Activated CD4-positive, alpha-beta memory T cell treated with anti-CD3 and anti-CD28 coated beads, Interleukin-2, amount 10 ng/mL, durations not matched to agents 7 days and 5 days (primary cell): ENCODE results near the gene AKR7A2. TPM values are rescaled to one million over a fixed set of nuclear protein-coding genes. Genes with fewer than 3 reads are reported as not detected.
"Not testable (repeated sequence)": the region's sequence is repeated elsewhere in the genome, so short reads cannot be mapped to it uniquely, and the experiment has no call there.

Experiments used
- CTCF ChIA-PET: fragments of 350-600 bp; sonication (Branson Sonifier 250); formaldehyde crosslinking; loops from one replicate; lab custom pipeline; 2021; ENCODE audit warnings: antibody characterized with exemption, inconsistent platforms; lab: Charles Lee
- POLR2A ChIA-PET: fragments of 350-600 bp; sonication (Branson Sonifier 250); formaldehyde crosslinking; loops from one replicate; lab custom pipeline; 2021; ENCODE audit warnings: antibody characterized with exemption; lab: Charles Lee
- DNase-seq: peaks from one replicate; pipeline ENCODE4 v3.0.0-alpha.2; 2020
- H3K27ac Mint-ChIP-seq: one replicate; pipeline ENCODE4 v1.8.0; 2021; ENCODE audit warnings: mild to moderate bottlenecking, mixed read lengths
- H3K27me3 Mint-ChIP-seq: one replicate; pipeline ENCODE4 v1.8.0; 2021; ENCODE audit warnings: mixed read lengths
- H3K36me3 Mint-ChIP-seq: one replicate; pipeline ENCODE4 v1.8.0; 2021; ENCODE audit warnings: low read depth, mixed read lengths
- H3K4me1 Mint-ChIP-seq: one replicate; pipeline ENCODE4 v1.8.0; 2021; ENCODE audit warnings: mixed read lengths
- H3K4me3 Mint-ChIP-seq: one replicate; pipeline ENCODE4 v1.8.0; 2021; ENCODE audit warnings: mild to moderate bottlenecking, mixed read lengths
- H3K9me3 Mint-ChIP-seq: one replicate; pipeline ENCODE4 v1.8.0; 2021; ENCODE audit warnings: mixed read lengths
- total RNA-seq, 2 experiments: library from RNA; stranded (reverse); gene quantifications; one replicate each; pipeline ENCODE4 v1.2.3, GENCODE V29; 2021

AKR7A2 gene
- total RNA-seq, 2 experiments from 2014 or later: 43.0 to 43.9 TPM

DNA sequence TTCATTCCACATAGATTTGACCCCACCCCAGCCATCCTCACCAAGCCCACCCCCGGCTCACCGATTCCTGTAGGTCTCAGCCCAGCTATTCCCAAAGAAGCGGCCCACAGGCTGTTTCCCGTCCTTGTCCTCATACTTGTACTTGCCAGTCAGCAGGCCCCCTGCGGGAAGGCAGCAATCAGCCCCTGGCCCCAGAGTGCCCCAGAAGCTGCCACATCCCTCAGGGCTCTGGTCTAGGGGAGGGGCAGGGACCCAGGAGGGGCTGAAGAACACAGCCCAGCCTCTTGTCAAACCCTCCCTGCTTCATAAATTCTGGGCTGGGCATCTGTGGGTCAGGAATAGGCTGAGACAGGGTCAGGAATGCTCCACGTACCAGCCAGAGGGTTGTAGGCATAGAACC lies 5.0 kb downstream of the AKR7A2 start:
- no peaks in the 10 kb centered on the region for H3K27me3 Mint-ChIP-seq
- H3K4me3 Mint-ChIP-seq: no peak overlapping the region
- ChIA-PET CTCF (no interaction called here), POLR2A (no interaction called here)
- H3K9me3 Mint-ChIP-seq: no peaks in the 10 kb centered on the region
- peaks cover 19% of the 10 kb centered on the region for H3K4me1 Mint-ChIP-seq
- H3K36me3 Mint-ChIP-seq: peaks cover 34% of the 10 kb centered on the region
- no peak overlapping the region for H3K27ac Mint-ChIP-seq
- DNase-seq: no peak

DNA sequence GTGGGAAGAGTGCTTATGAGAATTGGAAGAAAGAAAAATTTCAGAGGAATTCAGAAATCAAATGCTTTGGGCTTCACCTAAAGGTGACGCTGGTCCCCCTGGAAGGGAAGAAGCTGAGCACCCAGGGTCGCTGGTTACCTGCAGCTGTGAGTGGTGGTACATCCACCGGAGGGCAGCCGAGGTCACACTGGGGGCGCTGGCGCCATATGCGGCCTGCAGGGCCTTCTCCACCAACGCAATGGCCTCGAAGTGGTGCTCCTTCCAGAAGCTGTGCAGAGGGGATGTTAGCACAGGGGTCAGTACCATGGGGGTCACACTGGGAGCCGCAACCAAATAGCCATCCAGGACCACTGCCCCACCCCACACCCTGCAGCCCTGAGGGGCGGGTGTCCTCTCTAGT lies 6.1 kb downstream of the AKR7A2 start:
- no peak for DNase-seq
- no peaks in the 10 kb centered on the region for H3K9me3 Mint-ChIP-seq
- peaks cover 11% of the 10 kb centered on the region for H3K4me1 Mint-ChIP-seq
- ChIA-PET POLR2A (no interaction called here), CTCF (interaction anchor here (1.4 kb wide), 1 partner anchor 348 kb away, joined by 3 read pairs; no protein-coding TSS in a partner anchor)
- no peaks in the 10 kb centered on the region for H3K27me3 Mint-ChIP-seq
- H3K4me3 Mint-ChIP-seq: no peak overlapping the region
- H3K27ac Mint-ChIP-seq: no peak overlapping the region
- peaks cover 35% of the 10 kb centered on the region for H3K36me3 Mint-ChIP-seq

DNA sequence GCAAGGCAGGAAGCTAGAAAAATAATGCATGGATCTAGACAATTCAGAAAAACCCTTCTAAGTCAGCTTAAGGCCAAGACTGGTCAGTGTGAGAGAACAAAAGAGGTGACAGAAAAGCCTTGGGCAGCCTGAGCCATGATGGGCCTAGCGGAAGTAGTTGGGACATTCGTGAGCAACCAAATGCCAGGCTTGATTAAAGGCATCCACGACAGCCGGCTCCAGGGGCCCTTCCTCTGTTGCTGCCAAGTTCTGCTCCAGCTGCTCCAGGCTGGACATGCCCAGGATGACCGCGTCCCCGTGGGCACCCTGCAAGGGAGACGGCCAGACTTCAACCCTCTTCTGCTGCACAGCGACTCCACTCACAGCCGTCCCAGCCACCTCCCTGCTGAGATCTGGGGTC lies 7.9 kb downstream of the AKR7A2 start:
- H3K4me3 Mint-ChIP-seq, H3K27me3 Mint-ChIP-seq, H3K4me1 Mint-ChIP-seq, H3K27ac Mint-ChIP-seq, DNase-seq, CTCF ChIA-PET, H3K9me3 Mint-ChIP-seq: not testable (repeated sequence)
- POLR2A ChIA-PET: interaction anchor here (1.2 kb wide), 1 partner anchor 48 kb away, joined by 4 read pairs; no protein-coding TSS in a partner anchor
- H3K36me3 Mint-ChIP-seq: peaks cover 35% of the 10 kb centered on the region

DNA sequence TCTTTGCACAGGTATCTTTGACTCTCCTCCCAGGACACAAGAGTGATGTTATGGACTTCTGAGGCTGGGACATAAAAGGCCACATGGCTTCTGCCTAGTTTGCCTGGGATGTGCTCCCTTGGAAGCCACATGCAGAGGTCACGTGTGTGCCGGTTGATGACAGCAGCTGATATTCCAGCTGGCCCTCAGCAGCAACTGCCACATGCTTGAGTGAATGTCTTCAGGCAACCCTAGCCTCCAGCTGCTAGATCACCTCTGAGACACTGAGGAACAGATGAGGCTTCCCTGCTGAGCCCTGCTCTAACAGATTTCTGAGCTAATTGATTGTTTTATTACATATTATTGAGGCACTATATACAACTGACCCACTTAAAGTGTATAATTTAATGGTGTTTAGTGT lies 11.7 kb downstream of the AKR7A2 start:
- H3K36me3 Mint-ChIP-seq: peaks cover 27% of the 10 kb centered on the region
- POLR2A ChIA-PET: interaction anchor here (0.8 kb wide), 1 partner anchor 11 kb away, joined by 3 read pairs; no protein-coding TSS in a partner anchor
- H3K27me3 Mint-ChIP-seq: no peaks in the 10 kb centered on the region
- no peak for DNase-seq
- no peak overlapping the region for H3K27ac Mint-ChIP-seq
- H3K9me3 Mint-ChIP-seq: peaks cover 13% of the 10 kb centered on the region
- no peaks in the 10 kb centered on the region for H3K4me1 Mint-ChIP-seq
- H3K4me3 Mint-ChIP-seq: no peak overlapping the region
- CTCF ChIA-PET: no interaction called here

DNA sequence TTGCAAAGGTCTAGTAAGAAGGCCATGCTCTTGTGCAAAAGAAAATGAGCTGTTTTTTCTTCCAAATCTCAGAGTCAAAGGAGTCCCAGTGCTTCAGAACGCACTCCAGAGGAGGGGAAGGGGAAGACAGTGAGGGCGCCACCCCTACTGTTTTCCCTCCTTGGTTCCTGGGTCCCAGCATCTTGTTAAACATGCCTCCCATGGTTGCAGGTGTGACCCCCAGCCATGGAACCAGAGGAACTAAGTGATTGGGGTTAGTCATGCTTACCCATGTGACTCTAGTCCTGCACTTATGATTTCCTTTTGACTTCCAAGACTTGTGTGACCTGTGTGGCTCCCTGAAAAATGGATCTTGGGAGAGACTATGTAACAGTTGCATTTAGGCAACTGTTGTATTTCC lies 17.3 kb downstream of the AKR7A2 start:
- CTCF ChIA-PET: no interaction called here
- POLR2A ChIA-PET: no interaction called here

DNA sequence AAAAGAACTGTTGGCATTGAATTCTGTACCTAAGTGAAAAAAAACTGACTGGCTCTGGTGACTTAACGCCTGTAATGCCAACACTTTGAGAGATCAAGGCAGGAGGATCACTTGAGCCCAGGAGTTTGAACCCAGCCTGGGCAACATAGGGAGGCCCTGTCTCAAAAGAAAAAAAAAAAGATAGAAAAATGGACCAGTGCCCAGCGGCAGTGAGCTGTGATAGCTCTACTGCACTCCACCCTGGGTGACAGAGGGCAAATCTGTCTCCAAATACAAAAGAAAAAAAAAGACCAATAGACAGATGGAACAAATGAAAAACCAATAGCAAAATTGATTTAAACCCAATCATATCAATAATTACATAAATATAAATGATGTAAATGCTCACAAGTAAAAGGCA lies 22.7 kb downstream of the AKR7A2 start:
- peaks cover 14% of the 10 kb centered on the region for H3K27me3 Mint-ChIP-seq
- H3K27ac Mint-ChIP-seq: no peak overlapping the region
- peak overlapping the region; percentile 32 for H3K4me3 Mint-ChIP-seq
- H3K36me3 Mint-ChIP-seq: peaks cover 6% of the 10 kb centered on the region
- POLR2A ChIA-PET: no interaction called here
- CTCF ChIA-PET: interaction anchor here (0.5 kb wide), 1 partner anchor 25 kb away, joined by 4 read pairs; no protein-coding TSS in a partner anchor
- DNase-seq: no peak
- peaks cover 6% of the 10 kb centered on the region for H3K4me1 Mint-ChIP-seq
- peaks cover 5% of the 10 kb centered on the region for H3K9me3 Mint-ChIP-seq

More for the DNA sequence above, 17.3 kb downstream of the AKR7A2 start:
- Mint-ChIP-seq H3K27me3 (peaks cover 3% of the 10 kb centered on the region), H3K4me3 (no peak overlapping the region), H3K36me3 (peaks cover 18% of the 10 kb centered on the region), H3K27ac (no peak overlapping the region), H3K4me1 (no peaks in the 10 kb centered on the region), H3K9me3 (peaks cover 27% of the 10 kb centered on the region)
- no peak for DNase-seq

DNA sequence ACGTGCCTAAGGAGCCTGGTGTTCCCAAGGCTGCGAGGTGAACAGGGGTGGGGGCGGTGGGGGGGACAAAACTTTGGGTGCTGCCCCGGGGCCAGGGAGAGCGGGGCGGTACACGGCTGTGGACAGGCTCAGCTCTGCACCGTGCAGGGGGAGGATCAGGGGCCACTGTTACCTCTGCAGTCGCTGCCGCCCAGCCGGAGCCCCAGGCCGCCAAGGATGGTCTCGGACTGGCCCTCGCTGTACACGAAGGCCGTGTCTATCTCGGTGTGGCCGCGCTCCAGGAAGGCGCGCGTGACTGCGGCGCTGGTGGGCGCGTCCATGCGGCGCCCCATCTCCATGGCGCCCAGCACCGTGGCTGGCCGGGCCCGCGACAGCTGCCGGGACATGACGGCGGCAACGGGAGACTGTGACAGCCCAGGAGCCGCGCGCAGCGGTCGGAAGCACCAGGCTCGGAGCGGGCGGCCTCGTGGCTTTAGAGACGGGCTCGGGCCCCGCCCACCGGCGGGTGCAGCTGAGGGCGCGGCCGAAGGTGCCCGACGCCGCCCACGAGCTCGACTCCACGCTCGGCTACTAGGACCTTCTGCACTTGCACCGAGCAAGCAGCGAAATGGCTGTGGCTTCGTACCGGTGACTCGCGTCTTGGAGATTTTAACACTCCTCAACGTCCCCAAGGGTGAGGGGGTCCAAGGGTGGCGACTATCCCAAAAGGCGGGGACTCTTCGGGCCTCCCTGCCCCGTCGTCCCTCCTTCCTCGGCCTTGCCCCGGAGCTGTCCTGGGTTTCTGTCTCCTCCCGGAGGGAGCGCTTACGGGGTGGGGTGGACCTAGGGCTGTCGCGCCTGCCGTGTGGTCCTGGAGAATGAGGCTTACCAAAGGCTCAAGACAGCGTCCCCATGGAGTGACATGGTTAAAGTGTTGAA lies 23.4 kb downstream of the AKR7A2 start, which contains the start of gene AKR7A3:
Gene AKR7A3 (minus strand): TSS at position 447 of the 918 bp plus-strand sequence. CDS start 61 bp downstream, at position 386.
- H3K36me3 Mint-ChIP-seq, H3K27ac Mint-ChIP-seq, H3K4me1 Mint-ChIP-seq, H3K9me3 Mint-ChIP-seq: not testable (repeated sequence)
- CTCF ChIA-PET: interaction anchor here (0.5 kb wide), 1 partner anchor 24 kb away, joined by 4 read pairs; no protein-coding TSS in a partner anchor
- peak; percentile 69 for DNase-seq
- POLR2A ChIA-PET: interaction anchor here (1.6 kb wide), 1 partner anchor 9 kb away, joined by 3 read pairs; no protein-coding TSS in a partner anchor
- peak within 1 kb of the TSS; percentile 32 for H3K4me3 Mint-ChIP-seq
- peaks cover 14% of the 10 kb centered on the region for H3K27me3 Mint-ChIP-seq

DNA sequence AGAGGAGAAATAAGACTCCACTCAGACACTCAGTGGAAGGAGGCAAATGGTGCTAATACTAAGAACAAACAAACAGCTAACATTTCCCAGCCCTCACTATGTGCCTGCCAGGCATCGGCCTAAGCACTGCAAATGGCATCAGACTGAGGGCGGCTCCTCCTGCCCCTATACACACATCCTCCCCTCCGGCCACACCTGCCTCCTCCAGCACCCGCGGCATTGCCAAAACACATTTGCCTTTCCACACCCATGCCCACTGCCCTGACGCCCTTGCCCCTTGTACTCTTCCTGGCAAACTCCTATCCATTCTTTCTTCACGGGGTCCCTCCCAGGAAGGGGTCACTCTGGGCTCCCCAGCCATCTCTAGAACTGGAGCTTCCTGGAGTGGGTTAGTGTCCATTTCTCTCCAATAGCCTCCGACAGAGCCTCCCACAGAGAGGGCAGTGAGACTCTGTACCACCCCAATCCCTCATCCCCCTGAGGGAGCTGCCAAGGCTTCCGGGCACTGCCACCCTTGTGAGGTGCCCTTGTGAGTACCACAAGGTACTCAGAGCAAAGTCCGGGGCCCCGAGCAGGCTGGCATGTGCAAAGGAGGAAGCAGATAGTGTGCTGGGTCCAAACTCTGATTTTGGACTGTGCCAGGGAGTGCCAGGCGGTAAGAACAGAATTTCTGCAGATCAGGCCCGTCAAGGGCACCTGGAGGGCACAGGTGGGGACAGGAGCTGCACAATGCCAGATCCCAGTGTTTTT lies 24.3 kb downstream of the AKR7A2 start:
- Mint-ChIP-seq H3K4me1 (peaks cover 6% of the 10 kb centered on the region), H3K36me3 (peaks cover 5% of the 10 kb centered on the region), H3K9me3 (no peaks in the 10 kb centered on the region), H3K4me3 (no peak overlapping the region), H3K27ac (no peak overlapping the region), H3K27me3 (peaks cover 14% of the 10 kb centered on the region)
- DNase-seq: no peak
- CTCF ChIA-PET: no interaction called here
- POLR2A ChIA-PET: interaction anchor here (1.6 kb wide), 1 partner anchor 10 kb away, joined by 3 read pairs; no protein-coding TSS in a partner anchor

DNA sequence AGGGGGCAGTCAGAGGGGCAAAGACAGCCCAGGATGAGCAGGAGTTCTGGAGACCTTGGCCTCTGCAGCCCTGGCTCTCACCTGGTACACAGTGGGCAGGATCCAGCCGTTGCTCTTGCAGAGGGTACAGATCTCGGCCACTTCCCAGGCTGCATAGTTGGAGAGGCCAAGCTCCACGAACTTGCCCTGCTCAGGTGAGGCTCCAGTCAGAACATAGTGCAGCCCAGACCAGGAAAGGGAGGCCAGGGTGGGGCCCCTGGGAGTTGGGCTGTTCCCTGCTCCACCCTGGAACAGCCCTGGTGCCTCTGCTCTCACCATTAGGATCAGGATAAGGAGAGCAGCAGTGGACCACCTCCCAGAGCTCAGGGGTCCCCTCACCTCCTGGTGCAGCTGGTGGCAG lies 26.1 kb downstream of the AKR7A2 start:
- peaks cover 14% of the 10 kb centered on the region for H3K27me3 Mint-ChIP-seq
- H3K4me3 Mint-ChIP-seq, DNase-seq, H3K36me3 Mint-ChIP-seq, CTCF ChIA-PET, H3K27ac Mint-ChIP-seq, H3K4me1 Mint-ChIP-seq, POLR2A ChIA-PET, H3K9me3 Mint-ChIP-seq: not testable (repeated sequence)

DNA sequence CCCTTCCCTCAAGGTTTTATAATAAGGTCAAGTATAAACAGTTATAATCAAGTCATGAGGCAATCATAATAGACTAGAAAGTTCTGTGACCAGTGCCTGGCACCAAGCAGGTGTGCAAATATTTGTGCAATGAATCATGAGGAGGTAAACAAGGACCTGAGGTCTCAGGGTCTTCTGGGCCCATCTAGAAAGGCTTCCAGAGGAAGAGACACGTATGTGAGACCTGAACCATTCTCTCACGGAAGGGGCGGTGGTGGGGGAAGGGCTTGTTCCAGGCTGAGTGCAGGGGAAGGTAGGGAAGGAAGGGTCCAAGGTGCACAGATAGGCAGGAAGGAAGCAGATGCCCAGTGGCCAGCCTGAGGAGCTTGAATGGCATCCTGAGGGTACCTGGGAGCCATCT lies 26.6 kb downstream of the AKR7A2 start:
- H3K36me3 Mint-ChIP-seq, POLR2A ChIA-PET, CTCF ChIA-PET, DNase-seq, H3K4me1 Mint-ChIP-seq, H3K9me3 Mint-ChIP-seq, H3K4me3 Mint-ChIP-seq, H3K27ac Mint-ChIP-seq: not testable (repeated sequence)
- peaks cover 14% of the 10 kb centered on the region for H3K27me3 Mint-ChIP-seq

DNA sequence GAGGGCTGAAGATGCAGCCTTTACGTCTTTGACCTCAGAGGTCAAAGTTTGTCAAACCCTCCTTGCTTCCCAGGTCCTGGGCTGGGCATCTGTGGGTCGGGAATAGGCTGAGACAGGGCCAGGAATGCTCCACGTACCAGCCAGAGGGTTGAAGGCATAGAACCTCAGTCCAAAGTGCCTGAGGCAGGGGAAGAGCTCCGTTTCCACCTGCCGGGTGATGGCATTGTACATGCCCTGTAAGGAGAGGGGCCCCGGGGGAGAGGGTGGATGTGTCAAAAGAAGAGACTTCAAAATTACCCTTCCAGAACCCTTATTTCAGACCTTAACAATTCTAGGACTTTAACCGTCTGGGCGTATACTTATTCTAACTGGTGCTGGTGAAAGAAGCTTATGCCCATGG lies 27.1 kb downstream of the AKR7A2 start:
- Mint-ChIP-seq H3K27ac (no peak overlapping the region), H3K4me1 (peaks cover 6% of the 10 kb centered on the region), H3K9me3 (no peaks in the 10 kb centered on the region), H3K36me3 (no peaks in the 10 kb centered on the region), H3K4me3 (no peak overlapping the region), H3K27me3 (peaks cover 14% of the 10 kb centered on the region)
- CTCF ChIA-PET: no interaction called here
- DNase-seq: no peak
- POLR2A ChIA-PET: no interaction called here

DNA sequence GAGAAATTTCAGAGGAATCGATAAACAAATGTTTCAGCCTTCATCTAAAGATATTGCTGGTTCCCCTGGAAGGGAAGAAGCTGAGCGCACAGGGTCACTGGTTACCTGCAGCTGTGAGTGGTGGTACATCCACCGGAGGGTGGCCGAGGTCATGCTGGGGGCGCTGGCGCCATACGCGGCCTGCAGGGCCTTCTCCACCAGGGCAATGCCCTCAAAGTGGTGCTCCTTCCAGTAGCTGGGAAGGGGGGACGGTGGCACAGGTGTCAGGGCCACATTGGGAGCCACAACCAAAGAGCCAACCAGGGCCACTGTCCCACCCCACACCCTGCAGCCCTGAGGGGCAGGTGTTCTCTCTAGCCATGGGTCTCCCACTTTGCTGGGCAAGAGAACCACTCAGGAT lies 28.1 kb downstream of the AKR7A2 start:
- Mint-ChIP-seq H3K4me3 (no peak overlapping the region), H3K27me3 (peaks cover 5% of the 10 kb centered on the region)

DNA sequence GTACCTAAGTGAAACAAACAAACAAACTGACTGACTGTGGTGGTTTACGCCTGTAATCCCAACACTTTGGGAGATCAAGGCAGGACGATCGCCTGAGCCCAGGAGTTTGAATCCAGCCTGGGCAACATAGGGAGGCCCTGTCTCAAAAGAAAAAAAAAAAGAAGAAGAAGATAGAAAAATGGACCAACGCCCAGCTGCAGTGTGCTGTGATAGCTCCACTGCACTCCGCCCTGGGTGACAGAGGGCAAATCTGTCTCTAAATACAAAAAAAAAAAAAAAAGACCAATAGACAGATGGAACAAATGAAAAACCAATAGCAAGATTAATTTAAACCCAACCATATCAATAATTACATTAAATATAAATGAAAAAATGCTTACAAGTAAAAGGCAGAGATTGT lies 37.3 kb downstream of the AKR7A2 start:
- H3K36me3 Mint-ChIP-seq: peaks cover 2% of the 10 kb centered on the region
- ChIA-PET CTCF (no interaction called here), POLR2A (no interaction called here)
- peaks cover 1% of the 10 kb centered on the region for H3K4me1 Mint-ChIP-seq
- H3K9me3 Mint-ChIP-seq: no peaks in the 10 kb centered on the region
- no peak overlapping the region for H3K27ac Mint-ChIP-seq
- H3K4me3 Mint-ChIP-seq: no peak overlapping the region
- DNase-seq: no peak
- H3K27me3 Mint-ChIP-seq: peaks cover 17% of the 10 kb centered on the region

More for the DNA sequence above, 28.1 kb downstream of the AKR7A2 start:
- no peak for DNase-seq
- Mint-ChIP-seq H3K9me3 (no peaks in the 10 kb centered on the region), H3K27ac (no peak overlapping the region), H3K36me3 (no peaks in the 10 kb centered on the region), H3K4me1 (peaks cover 2% of the 10 kb centered on the region)
- ChIA-PET POLR2A (no interaction called here), CTCF (no interaction called here)
